Neural cell (in vitro differentiated cells): ENCODE data around the gene FAM83G. TPM values are rescaled to one million over a fixed set of nuclear protein-coding genes. Genes with fewer than 3 reads are reported as not detected.

Source experiments
- H2AFZ ChIP-seq: fragments of 200-600, 300-800 bp; sonication (generic), shearing (Covaris generic); 2 replicates; pipeline ENCODE4 v1.6.0; 2014; ENCODE audit warnings: low read depth, mild to moderate bottlenecking, antibody characterized with exemption, low read length, moderate library complexity
- H3F3A ChIP-seq: fragments of 200-600 bp; shearing (Covaris generic); 2 replicates; pipeline ENCODE4 v1.6.1; 2016; ENCODE audit warnings: mild to moderate bottlenecking, moderate library complexity, mixed read lengths, antibody characterized with exemption, low read length; ENCODE audit not compliant: insufficient read depth, poor library complexity, severe bottlenecking
- H3K27ac ChIP-seq: fragments of 200-600, 300-800 bp; sonication (generic), shearing (Covaris generic); 2 replicates; pipeline ENCODE4 v1.5.1; 2014; ENCODE audit warnings: mild to moderate bottlenecking, low read length, moderate library complexity
- H3K27me3 ChIP-seq: fragments of 300-800, 200-600 bp; sonication (generic), shearing (Covaris generic); 2 replicates; pipeline ENCODE4 v1.6.0; 2014; ENCODE audit warnings: mild to moderate bottlenecking, low read depth, low read length, moderate library complexity; ENCODE audit not compliant: insufficient read depth
- H3K36me3 ChIP-seq: fragments of 300-800, 200-600 bp; sonication (generic), shearing (Covaris generic); 2 replicates; pipeline ENCODE4 v1.5.1; 2014; ENCODE audit warnings: mild to moderate bottlenecking, antibody characterized with exemption, low read length, moderate library complexity; ENCODE audit not compliant: insufficient read depth
- H3K4me2 ChIP-seq: fragments of 300-800, 200-600 bp; sonication (generic), shearing (Covaris generic); 2 replicates; pipeline ENCODE4 v1.6.0; 2014; ENCODE audit warnings: mild to moderate bottlenecking, low read length
- H3K4me3 ChIP-seq: fragments of 300-800, 200-600 bp; sonication (generic), shearing (Covaris generic); 2 replicates; pipeline ENCODE4 v1.5.1; 2014; ENCODE audit warnings: mild to moderate bottlenecking, low read length, moderate library complexity
- H3K79me2 ChIP-seq: fragments of 200-600 bp; shearing (Covaris generic); replicated peaks from 2 replicates; pipeline ENCODE4 v1.6.0; 2014; ENCODE audit warnings: mild to moderate bottlenecking, low read length, moderate library complexity; ENCODE audit not compliant: insufficient read depth
- H3K9ac ChIP-seq: fragments of 300-800, 200-600 bp; sonication (generic), shearing (Covaris generic); 2 replicates; pipeline ENCODE4 v1.6.1; 2016; ENCODE audit warnings: mild to moderate bottlenecking, low read length, mixed read lengths
- H3K9me2 ChIP-seq: fragments of 200-600 bp; shearing (Covaris generic); 2 replicates; pipeline ENCODE4 v1.6.1; 2016; ENCODE audit warnings: mild to moderate bottlenecking, low read length, mixed read lengths; ENCODE audit not compliant: insufficient read depth
- H3K9me3 ChIP-seq: fragments of 200-600, 300-800 bp; sonication (generic), shearing (Covaris generic); 2 replicates; pipeline ENCODE4 v1.6.1; 2016; ENCODE audit warnings: mild to moderate bottlenecking, mixed run types, low read length, moderate library complexity, mixed read lengths
- H4K20me1 ChIP-seq: fragments of 200-600 bp; shearing (Covaris generic); 2 replicates; pipeline ENCODE4 v1.6.1; 2016; ENCODE audit warnings: mild to moderate bottlenecking, mixed run types; ENCODE audit not compliant: insufficient read depth
- EP300 ChIP-seq: fragments of 450-650 bp; conservative IDR thresholded peaks from 2 replicates; pipeline ENCODE4 v1.6.1; 2014; ENCODE audit warnings: antibody characterized with exemption, mild to moderate bottlenecking, moderate library complexity; ENCODE audit not compliant: poor library complexity, severe bottlenecking
- EZH2 ChIP-seq: fragments of 200-600, 300-800 bp; shearing (Covaris generic), sonication (generic); IDR thresholded peaks from 2 replicates; pipeline ENCODE4 v1.6.1; 2014; ENCODE audit warnings: antibody characterized with exemption, low read length, borderline replicate concordance, mild to moderate bottlenecking; ENCODE audit not compliant: insufficient read depth, poor library complexity, severe bottlenecking
- MXI1 ChIP-seq: fragments of 450-650 bp; conservative IDR thresholded peaks from 2 replicates; pipeline ENCODE4 v1.6.1; 2014; ENCODE audit warnings: antibody characterized with exemption, mild to moderate bottlenecking; ENCODE audit not compliant: poor library complexity, severe bottlenecking
- POLR2AphosphoS5 ChIP-seq: IDR thresholded peaks from 2 replicates; pipeline ENCODE4 v1.6.1; 2012
- RAD21 ChIP-seq: fragments of 450-650 bp; conservative IDR thresholded peaks from 2 replicates; pipeline ENCODE4 v1.6.1; 2014; ENCODE audit warnings: antibody characterized with exemption, mild to moderate bottlenecking, moderate library complexity
- REST ChIP-seq: IDR thresholded peaks from 2 replicates; pipeline ENCODE4 v1.6.1; 2012; ENCODE audit warnings: borderline replicate concordance
- SMC3 ChIP-seq: fragments of 450-650 bp; conservative IDR thresholded peaks from 2 replicates; pipeline ENCODE4 v1.6.1; 2014; ENCODE audit warnings: antibody characterized with exemption, mild to moderate bottlenecking, moderate library complexity; ENCODE audit not compliant: poor library complexity
- TAF1 ChIP-seq: IDR thresholded peaks from 2 replicates; pipeline ENCODE4 v1.6.1; 2012; ENCODE audit warnings: low read depth
- polyA plus RNA-seq: library from polyadenylated mRNA; depleted of rRNA; stranded (reverse); fragments of >200 nt; gene quantifications from 2 replicates; pipeline ENCODE4 v1.2.3, GENCODE V29; 2014
- TF ChIP-seq, protein P1 (sequence below): fragments of 450-650 bp; IDR thresholded peaks from 2 replicates; pipeline ENCODE4 v1.5.1; 2014; ENCODE audit warnings: antibody characterized with exemption, mild to moderate bottlenecking, moderate library complexity; ENCODE audit not compliant: poor library complexity, severe bottlenecking

FAM83G gene
- polyA plus RNA-seq, 1 donor from 2014 or later, result not detected

DNA sequence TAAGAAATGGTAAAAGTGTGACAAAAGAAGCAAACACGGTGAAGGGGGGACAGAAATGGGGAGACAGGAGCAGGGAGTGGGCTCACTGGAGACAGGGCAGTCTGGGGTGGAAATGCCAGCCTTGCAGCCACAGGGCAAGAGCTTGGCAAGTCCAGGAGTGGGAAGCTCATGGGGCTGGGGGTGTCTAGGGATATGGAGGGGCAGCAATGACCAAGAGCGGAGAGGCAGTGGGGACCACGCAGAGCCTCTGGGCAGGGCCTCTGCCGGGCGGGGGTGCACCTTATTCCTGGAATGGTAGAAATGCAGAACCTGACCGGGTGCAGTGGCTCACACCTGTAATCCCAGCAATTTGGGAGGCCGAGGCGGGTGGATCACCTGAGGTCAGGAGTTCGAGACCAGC lies 40.0 kb downstream of the FAM83G start:
- TF ChIP-seq EP300 (no peak), MXI1 (no peak)
- Histone ChIP-seq H3F3A (no peaks in the 10 kb centered on the region), H3K27ac (no peak overlapping the region), H3K79me2 (no peaks in the 10 kb centered on the region), H3K36me3 (no peaks in the 10 kb centered on the region), H3K4me2 (no peak overlapping the region), H3K27me3 (no peaks in the 10 kb centered on the region), H3K9ac (no peak overlapping the region), H4K20me1 (no peaks in the 10 kb centered on the region), H2AFZ (no peak overlapping the region), H3K9me3 (no peaks in the 10 kb centered on the region), H3K9me2 (no peaks in the 10 kb centered on the region), H3K4me3 (no peak overlapping the region)

DNA sequence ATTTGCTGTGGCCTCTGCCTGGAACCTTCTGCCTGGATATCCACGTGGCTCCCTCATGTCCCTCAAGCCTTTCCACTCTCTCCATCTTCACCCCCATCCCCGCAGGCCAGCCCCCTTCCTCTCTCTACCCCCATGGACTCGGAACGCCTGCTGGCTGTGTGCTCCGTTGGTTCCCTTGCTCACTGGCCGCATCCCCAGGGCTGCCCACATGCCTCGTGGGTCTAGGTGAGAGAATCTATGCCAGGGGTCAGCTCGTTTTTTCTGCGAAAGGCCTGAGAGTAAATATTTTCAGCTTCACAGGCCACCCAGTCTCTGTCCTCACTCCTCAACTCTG lies 40.6 kb downstream of the FAM83G start:
- no peaks in the 10 kb centered on the region for H3K9me2 ChIP-seq
- no peaks in the 10 kb centered on the region for H4K20me1 ChIP-seq
- no peak for TF ChIP-seq TAF1
- TF ChIP-seq, protein P1, sequence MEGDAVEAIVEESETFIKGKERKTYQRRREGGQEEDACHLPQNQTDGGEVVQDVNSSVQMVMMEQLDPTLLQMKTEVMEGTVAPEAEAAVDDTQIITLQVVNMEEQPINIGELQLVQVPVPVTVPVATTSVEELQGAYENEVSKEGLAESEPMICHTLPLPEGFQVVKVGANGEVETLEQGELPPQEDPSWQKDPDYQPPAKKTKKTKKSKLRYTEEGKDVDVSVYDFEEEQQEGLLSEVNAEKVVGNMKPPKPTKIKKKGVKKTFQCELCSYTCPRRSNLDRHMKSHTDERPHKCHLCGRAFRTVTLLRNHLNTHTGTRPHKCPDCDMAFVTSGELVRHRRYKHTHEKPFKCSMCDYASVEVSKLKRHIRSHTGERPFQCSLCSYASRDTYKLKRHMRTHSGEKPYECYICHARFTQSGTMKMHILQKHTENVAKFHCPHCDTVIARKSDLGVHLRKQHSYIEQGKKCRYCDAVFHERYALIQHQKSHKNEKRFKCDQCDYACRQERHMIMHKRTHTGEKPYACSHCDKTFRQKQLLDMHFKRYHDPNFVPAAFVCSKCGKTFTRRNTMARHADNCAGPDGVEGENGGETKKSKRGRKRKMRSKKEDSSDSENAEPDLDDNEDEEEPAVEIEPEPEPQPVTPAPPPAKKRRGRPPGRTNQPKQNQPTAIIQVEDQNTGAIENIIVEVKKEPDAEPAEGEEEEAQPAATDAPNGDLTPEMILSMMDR, result no peak
- TF ChIP-seq EZH2, result no peak
- no peak for TF ChIP-seq EP300
- TF ChIP-seq MXI1, result no peak
- TF ChIP-seq RAD21, result no peak
- no peak for TF ChIP-seq REST
- no peak for TF ChIP-seq SMC3
- no peak for TF ChIP-seq POLR2AphosphoS5

More for the DNA sequence above, 40.6 kb downstream of the FAM83G start:
- Histone ChIP-seq H3K4me3 (no peak overlapping the region), H3K9me3 (no peaks in the 10 kb centered on the region), H3K9ac (no peak overlapping the region), H2AFZ (no peak overlapping the region), H3K27me3 (no peaks in the 10 kb centered on the region), H3K4me2 (no peak overlapping the region), H3K27ac (no peak overlapping the region), H3F3A (no peaks in the 10 kb centered on the region), H3K36me3 (no peaks in the 10 kb centered on the region), H3K79me2 (no peaks in the 10 kb centered on the region)
